H1 (cell line): Measurements from ENCODE around the gene ABL2. TPM values are rescaled to one million over a fixed set of nuclear protein-coding genes. Genes with fewer than 3 reads are reported as not detected.

Experiments used
- EZH2 ChIP-seq: fragments of 200-600 bp; sonication (generic); IDR thresholded peaks from 2 replicates; pipeline ENCODE4 v1.7.1; 2012; ENCODE audit warnings: low read depth, mild to moderate bottlenecking, moderate library complexity, low read length, inconsistent platforms; ENCODE audit not compliant: severe bottlenecking
- FOSL1 ChIP-seq: IDR thresholded peaks from 2 replicates; pipeline ENCODE4 v1.6.1; 2011; ENCODE audit warnings: mild to moderate bottlenecking, low read depth, low read length, moderate library complexity; ENCODE audit not compliant: insufficient read depth
- SRF ChIP-seq: IDR thresholded peaks from 2 replicates; pipeline ENCODE4 v1.6.1; 2011; ENCODE audit warnings: mild to moderate bottlenecking, low read depth, low read length, moderate library complexity
- TCF12 ChIP-seq: IDR thresholded peaks from 2 replicates; pipeline ENCODE4 v1.6.1; 2011; ENCODE audit warnings: low read depth, mild to moderate bottlenecking, low read length
- polyA plus RNA-seq, 7 experiments: library from polyadenylated mRNA; depleted of rRNA in 3 of 7; stranded (reverse) in 5 of 7; unstranded in 2 of 7; fragments of >200 nt in 5 of 7; fragments of 200-250 nt in 2 of 7; gene quantifications; 1 replicate in 5 of 7; 2 replicates in 1 of 7; 4 replicates in 1 of 7; pipeline versions ENCODE4 v1.2.1 to v1.2.3, GENCODE V29; 2011 to 2013; ENCODE audit warnings: missing spikeins in 2 of 7, mixed read lengths in 2 of 7
- total RNA-seq: library from RNA; stranded (reverse); fragmentation: NEBNext Ultra II Directional; extraction: Animal tissue kit (Norgen Biotek cat#: 25700); gene quantifications from 2 replicates; pipeline ENCODE4 v1.2.1, GENCODE V29; 2021
- TF ChIP-seq, protein P1 (sequence below): IDR thresholded peaks from 2 replicates; pipeline ENCODE4 v1.6.1; 2011; ENCODE audit warnings: low read length, improper control_type of control experiment

ABL2 gene
- total and polyA plus RNA-seq, 2 of the 8 experiments (the other 6 are each of a cell fraction or from before 2014, with no cell fraction given) = 4.5 to 19.1 TPM

DNA sequence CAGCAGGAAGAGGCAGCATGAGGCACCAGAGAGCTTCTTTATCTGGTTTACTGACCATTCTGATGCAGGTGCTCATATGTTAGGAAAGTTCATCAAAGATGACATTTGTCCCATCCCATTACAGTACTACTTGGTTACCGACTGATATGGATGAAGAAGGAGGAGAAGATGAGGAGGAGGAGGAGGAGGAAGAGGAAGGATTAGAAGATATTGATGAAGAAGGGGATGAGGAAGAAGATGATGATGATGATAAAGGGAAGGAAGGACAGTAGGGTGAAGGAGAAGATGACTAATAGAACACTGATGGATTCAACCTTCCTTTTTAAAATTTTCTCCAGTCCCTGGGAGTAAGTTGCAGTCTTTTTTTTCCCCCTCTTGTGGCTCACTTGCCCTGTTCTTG, 45.1 kb downstream of the ABL2 start (continued):
- TF ChIP-seq SRF (no peak), FOSL1 (no peak), TCF12 (no peak), EZH2 (no peak)
- TF ChIP-seq, protein P1, sequence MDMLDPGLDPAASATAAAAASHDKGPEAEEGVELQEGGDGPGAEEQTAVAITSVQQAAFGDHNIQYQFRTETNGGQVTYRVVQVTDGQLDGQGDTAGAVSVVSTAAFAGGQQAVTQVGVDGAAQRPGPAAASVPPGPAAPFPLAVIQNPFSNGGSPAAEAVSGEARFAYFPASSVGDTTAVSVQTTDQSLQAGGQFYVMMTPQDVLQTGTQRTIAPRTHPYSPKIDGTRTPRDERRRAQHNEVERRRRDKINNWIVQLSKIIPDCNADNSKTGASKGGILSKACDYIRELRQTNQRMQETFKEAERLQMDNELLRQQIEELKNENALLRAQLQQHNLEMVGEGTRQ = no peak
- TF ChIP-seq, all 59 proteins: peak for 0
